Right lobe of liver (tissue), 4 donors: ENCODE measurements around the gene SLC7A14.

Experiments
- POLR2A ChIP-seq: fragments of 450-650 bp; IDR thresholded peaks from one replicate; pipeline ENCODE4 v1.6.1; 2017; ENCODE audit warnings: antibody characterized with exemption, mild to moderate bottlenecking
- TF ChIP-seq, protein P1 (sequence below), 4 donors: fragments of 200-600 bp in 3 of 4; fragments of 450-650 bp in 1 of 4; IDR thresholded peaks; one replicate each; pipeline versions ENCODE4 v1.5.1 to v1.8.0; 2016 to 2022; ENCODE audit warnings: antibody characterized with exemption in 4 of 4, mild to moderate bottlenecking in 2 of 4
- donor health status: DM: no; HTN: no; CAD: no.
- donor health status: DM: no; HTN: no; CAD: no.
- donor health status: DM: no; HTN: yes; CAD: no.

GRCh38 chr3:170602556-170602955 lies 16.7 kb upstream of the SLC7A14 start:
- TF ChIP-seq, protein P1, sequence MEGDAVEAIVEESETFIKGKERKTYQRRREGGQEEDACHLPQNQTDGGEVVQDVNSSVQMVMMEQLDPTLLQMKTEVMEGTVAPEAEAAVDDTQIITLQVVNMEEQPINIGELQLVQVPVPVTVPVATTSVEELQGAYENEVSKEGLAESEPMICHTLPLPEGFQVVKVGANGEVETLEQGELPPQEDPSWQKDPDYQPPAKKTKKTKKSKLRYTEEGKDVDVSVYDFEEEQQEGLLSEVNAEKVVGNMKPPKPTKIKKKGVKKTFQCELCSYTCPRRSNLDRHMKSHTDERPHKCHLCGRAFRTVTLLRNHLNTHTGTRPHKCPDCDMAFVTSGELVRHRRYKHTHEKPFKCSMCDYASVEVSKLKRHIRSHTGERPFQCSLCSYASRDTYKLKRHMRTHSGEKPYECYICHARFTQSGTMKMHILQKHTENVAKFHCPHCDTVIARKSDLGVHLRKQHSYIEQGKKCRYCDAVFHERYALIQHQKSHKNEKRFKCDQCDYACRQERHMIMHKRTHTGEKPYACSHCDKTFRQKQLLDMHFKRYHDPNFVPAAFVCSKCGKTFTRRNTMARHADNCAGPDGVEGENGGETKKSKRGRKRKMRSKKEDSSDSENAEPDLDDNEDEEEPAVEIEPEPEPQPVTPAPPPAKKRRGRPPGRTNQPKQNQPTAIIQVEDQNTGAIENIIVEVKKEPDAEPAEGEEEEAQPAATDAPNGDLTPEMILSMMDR (IDR thresholded peaks at IDR 0.05), result no peak
- no peak for TF ChIP-seq POLR2A
